GM19238 (cell line): Measurements from ENCODE around the gene SYNRG.
A peak's percentile ranks its signal among the peaks of the same experiment; 100 is the strongest.
"Not testable (repeated sequence)": the region's sequence is repeated elsewhere in the genome, so short reads cannot be mapped to it uniquely, and the experiment has no call there.

Experiments
- DNase-seq: peaks from one replicate; pipeline ENCODE4 v3.0.0; 2011; ENCODE audit warnings: low spot score; ENCODE audit not compliant: insufficient read length

Gene SYNRG

GRCh38 chr17:37609170-37610040 lies at the start of gene SYNRG:
SYNRG (minus strand) TSS chr17:37609418; CDS start chr17:37609355, 63 bp downstream.
- peak; percentile 95 for DNase-seq

GRCh38 chr17:37657202-37657601 lies 48.0 kb upstream of the SYNRG start:
- no peak for DNase-seq

GRCh38 chr17:37651849-37652248 lies 42.6 kb upstream of the SYNRG start:
- DNase-seq: no peak

- no peak for DNase-seq
Observed at GRCh38 chr17:37650419-37651003, 41.3 kb upstream of the SYNRG start.

GRCh38 chr17:37648555-37648954 lies 39.3 kb upstream of the SYNRG start:
- DNase-seq: no peak

- DNase-seq: no peak
Observed at GRCh38 chr17:37647856-37648255, 38.6 kb upstream of the SYNRG start.

- no peak for DNase-seq
Observed at GRCh38 chr17:37643869-37644268, 34.7 kb upstream of the SYNRG start.

GRCh38 chr17:37643118-37643766 lies 34.0 kb upstream of the SYNRG start, which contains the start of gene DDX52:
DDX52 (minus strand) TSS chr17:37643446; CDS start chr17:37643420, 26 bp downstream.
- DNase-seq: peak; percentile 79

- DNase-seq: no peak
Observed at GRCh38 chr17:37642681-37643080, 33.5 kb upstream of the SYNRG start.

- DNase-seq: no peak
Observed at GRCh38 chr17:37640015-37640414, 30.8 kb upstream of the SYNRG start.

GRCh38 chr17:37637956-37638355 lies 28.7 kb upstream of the SYNRG start:
- DNase-seq: no peak

- DNase-seq: not testable (repeated sequence)
Observed at GRCh38 chr17:37616430-37616829, 7.2 kb upstream of the SYNRG start.

GRCh38 chr17:37614823-37615222 lies 5.6 kb upstream of the SYNRG start:
- DNase-seq: no peak

- no peak for DNase-seq
Observed at GRCh38 chr17:37614391-37614790, 5.2 kb upstream of the SYNRG start.

- DNase-seq: no peak
Observed at GRCh38 chr17:37610971-37611370, 1.8 kb upstream of the SYNRG start.

GRCh38 chr17:37610041-37610420 lies 813 bp upstream of the SYNRG start:
- not testable (repeated sequence) for DNase-seq

GRCh38 chr17:37608351-37609169 lies 658 bp downstream of the SYNRG start:
- DNase-seq: peak; percentile 19

GRCh38 chr17:37607637-37608331 lies 1.4 kb downstream of the SYNRG start:
- DNase-seq: peak; percentile 9

- DNase-seq: peak; percentile 22
Observed at GRCh38 chr17:37605813-37606505, 3.3 kb downstream of the SYNRG start.

GRCh38 chr17:37605081-37605480 lies 4.1 kb downstream of the SYNRG start:
- DNase-seq: no peak
